Thoracic aorta (tissue), 2 donors: ENCODE measurements around the gene EXOC6. TPM values are rescaled to one million over a fixed set of nuclear protein-coding genes. Genes with fewer than 3 reads are reported as not detected.

Experiments
- ATAC-seq: fragments of 150-250 bp; one replicate; pipeline ENCODE4 v1.8.0; 2017; ENCODE audit warnings: low read depth; ENCODE audit not compliant: insufficient number of reproducible peaks, low FRiP score
- DNase-seq: peaks from one replicate; pipeline ENCODE4 v3.0.0-alpha.2; 2020; ENCODE audit warnings: low spot score
- H3K27ac ChIP-seq, 2 donors: fragments of 200-600 bp; sonication (generic); 1 replicate in 1 of 2; 2 replicates in 1 of 2; pipeline ENCODE4 v1.5.1; 2016; ENCODE audit warnings: mild to moderate bottlenecking in 2 of 2, moderate library complexity in 2 of 2
- H3K27me3 ChIP-seq: fragments of 200-600 bp; sonication (generic); replicated peaks from 2 replicates; pipeline ENCODE4 v1.6.0; 2016; ENCODE audit warnings: mild to moderate bottlenecking; ENCODE audit not compliant: insufficient read depth
- H3K36me3 ChIP-seq: fragments of 200-600 bp; sonication (generic); one replicate; pipeline ENCODE4 v1.5.1; 2016
- H3K4me1 ChIP-seq, 2 donors: fragments of 200-600 bp; sonication (generic); 1 replicate in 1 of 2; 2 replicates in 1 of 2; pipeline versions ENCODE4 v1.5.1 to v1.6.0; 2016; ENCODE audit warnings: low read depth in 2 of 2, mild to moderate bottlenecking in 1 of 2; ENCODE audit not compliant: control insufficient read depth in 1 of 2
- H3K4me3 ChIP-seq: fragments of 200-600 bp; sonication (generic); 2 replicates; pipeline ENCODE4 v1.5.1; 2016; ENCODE audit warnings: mild to moderate bottlenecking
- H3K9me3 ChIP-seq: fragments of 200-600 bp; sonication (generic); 2 replicates; pipeline ENCODE4 v1.5.1; 2016
- total RNA-seq, 2 donors: library from RNA; depleted of rRNA; stranded (reverse); fragments of >200 nt; gene quantifications; one replicate each; pipeline versions ENCODE4 v1.1.0 to v1.2.3, GENCODE V29; 2016
- TF ChIP-seq, protein P1 (sequence below): fragments of 200-600 bp; sonication (generic); IDR thresholded peaks from one replicate; pipeline ENCODE4 v1.5.1; 2019; ENCODE audit warnings: antibody characterized with exemption

EXOC6 gene
- total RNA-seq, 2 donors from 2014 or later: 13.3 to 16.8 TPM

DNA sequence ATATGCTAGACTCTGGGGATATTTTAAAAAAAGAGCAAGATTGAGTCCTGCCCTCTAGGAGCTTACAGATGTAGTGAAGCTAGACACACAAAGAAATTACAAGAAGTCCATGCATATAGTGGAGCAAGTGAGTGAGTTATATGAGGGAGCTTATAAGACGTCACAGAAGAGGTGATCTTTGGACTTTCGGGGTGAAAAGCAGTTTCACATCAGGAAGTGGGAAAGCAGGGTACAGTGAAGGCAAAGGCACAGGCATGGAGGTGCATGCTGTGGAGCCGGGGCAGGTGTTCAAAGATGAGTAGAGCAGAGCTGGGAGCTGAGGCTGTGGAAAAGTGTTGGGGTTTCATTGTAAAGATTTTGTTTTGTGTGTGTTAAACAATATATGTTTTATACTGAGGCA is 38.5 kb upstream of the EXOC6 start:
- H3K36me3 ChIP-seq: no peaks in the 10 kb centered on the region
- H3K27ac ChIP-seq: no peak overlapping the region
- H3K27me3 ChIP-seq: no peaks in the 10 kb centered on the region
- H3K9me3 ChIP-seq: no peaks in the 10 kb centered on the region
- ATAC-seq (no peak), DNase-seq (no peak)
- H3K4me1 ChIP-seq: no peaks in the 10 kb centered on the region
- H3K4me3 ChIP-seq: no peak overlapping the region
- TF ChIP-seq, protein P1, sequence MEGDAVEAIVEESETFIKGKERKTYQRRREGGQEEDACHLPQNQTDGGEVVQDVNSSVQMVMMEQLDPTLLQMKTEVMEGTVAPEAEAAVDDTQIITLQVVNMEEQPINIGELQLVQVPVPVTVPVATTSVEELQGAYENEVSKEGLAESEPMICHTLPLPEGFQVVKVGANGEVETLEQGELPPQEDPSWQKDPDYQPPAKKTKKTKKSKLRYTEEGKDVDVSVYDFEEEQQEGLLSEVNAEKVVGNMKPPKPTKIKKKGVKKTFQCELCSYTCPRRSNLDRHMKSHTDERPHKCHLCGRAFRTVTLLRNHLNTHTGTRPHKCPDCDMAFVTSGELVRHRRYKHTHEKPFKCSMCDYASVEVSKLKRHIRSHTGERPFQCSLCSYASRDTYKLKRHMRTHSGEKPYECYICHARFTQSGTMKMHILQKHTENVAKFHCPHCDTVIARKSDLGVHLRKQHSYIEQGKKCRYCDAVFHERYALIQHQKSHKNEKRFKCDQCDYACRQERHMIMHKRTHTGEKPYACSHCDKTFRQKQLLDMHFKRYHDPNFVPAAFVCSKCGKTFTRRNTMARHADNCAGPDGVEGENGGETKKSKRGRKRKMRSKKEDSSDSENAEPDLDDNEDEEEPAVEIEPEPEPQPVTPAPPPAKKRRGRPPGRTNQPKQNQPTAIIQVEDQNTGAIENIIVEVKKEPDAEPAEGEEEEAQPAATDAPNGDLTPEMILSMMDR: no peak

DNA sequence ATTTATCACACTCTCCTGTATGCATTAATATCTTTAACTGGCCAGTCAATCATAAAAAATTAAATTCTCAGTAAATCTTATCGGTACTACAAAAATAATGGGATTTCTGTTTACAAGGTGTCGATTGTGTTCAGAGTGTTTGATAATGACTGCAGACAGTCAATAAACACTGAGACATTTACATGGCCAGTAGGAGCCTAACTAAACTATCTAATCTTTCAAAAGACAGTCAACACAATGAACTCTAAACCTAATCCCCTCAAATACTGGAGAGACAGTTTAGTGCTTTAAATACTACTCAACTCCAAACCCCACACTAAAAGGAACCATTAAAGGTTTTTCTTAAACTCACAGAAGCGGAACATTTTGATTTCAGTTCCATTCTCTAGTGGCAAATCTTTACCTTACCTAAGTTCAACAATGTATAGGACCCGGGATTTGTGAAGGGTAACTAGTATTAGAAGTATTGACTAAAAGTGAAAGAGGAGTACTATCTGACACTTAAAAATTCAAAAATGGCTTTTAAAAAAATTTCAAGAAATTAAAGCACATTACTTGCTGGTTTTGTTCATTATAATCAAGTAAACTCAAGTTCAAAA is 37.3 kb upstream of the EXOC6 start:
- TF ChIP-seq, protein P1: no peak
- Histone ChIP-seq H3K27ac (no peak overlapping the region), H3K4me3 (no peak overlapping the region), H3K4me1 (no peaks in the 10 kb centered on the region), H3K9me3 (no peaks in the 10 kb centered on the region), H3K36me3 (no peaks in the 10 kb centered on the region), H3K27me3 (no peaks in the 10 kb centered on the region)
- DNase-seq: no peak
- no peak for ATAC-seq

DNA sequence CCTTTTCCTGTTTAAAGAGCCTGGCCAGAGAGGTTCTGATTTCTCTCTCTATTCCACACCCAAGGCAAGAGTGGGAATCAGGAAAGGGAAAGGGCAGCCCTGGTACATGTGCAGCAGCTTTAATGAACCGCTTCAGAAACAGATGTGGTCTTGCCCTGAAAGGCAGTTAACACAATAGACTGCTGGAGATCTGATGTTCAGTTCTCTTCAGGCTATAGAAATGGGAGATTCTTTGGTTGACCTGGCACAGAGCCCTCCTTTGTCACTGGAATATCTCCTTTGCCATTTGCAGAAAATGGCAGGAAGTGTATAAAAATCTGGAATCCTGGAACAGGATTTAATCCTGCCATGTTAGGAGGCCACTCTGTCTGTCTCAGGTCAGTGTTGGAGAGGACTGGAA is 36.3 kb upstream of the EXOC6 start:
- H3K9me3 ChIP-seq: no peaks in the 10 kb centered on the region
- no peaks in the 10 kb centered on the region for H3K4me1 ChIP-seq
- H3K36me3 ChIP-seq: no peaks in the 10 kb centered on the region
- ATAC-seq: no peak
- H3K27ac ChIP-seq: no peak overlapping the region
- no peak overlapping the region for H3K4me3 ChIP-seq
- TF ChIP-seq, protein P1: no peak
- no peak for DNase-seq
- H3K27me3 ChIP-seq: no peaks in the 10 kb centered on the region

DNA sequence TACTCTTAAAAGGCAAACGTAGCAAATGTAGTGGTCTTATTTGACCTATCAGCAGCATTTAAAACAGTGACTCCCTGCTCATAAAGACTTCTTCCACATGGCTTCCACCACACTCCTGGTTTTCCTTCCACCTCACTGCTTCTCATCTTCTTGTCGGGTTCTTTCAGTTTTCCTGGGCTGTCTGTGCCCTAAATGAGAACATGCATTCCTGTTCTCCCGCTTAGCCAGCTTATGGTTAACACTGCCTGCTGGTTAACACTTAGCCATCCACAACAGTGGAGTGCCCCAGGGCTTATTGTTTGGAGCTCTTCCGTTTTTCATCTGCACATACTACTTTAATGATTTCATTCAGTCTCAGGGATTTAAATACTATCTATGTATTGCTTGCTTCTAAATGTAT is 34.3 kb upstream of the EXOC6 start:
- TF ChIP-seq, protein P1: no peak
- Histone ChIP-seq H3K9me3 (no peaks in the 10 kb centered on the region), H3K27me3 (no peaks in the 10 kb centered on the region), H3K27ac (no peak overlapping the region), H3K4me3 (no peak overlapping the region), H3K4me1 (no peaks in the 10 kb centered on the region), H3K36me3 (no peaks in the 10 kb centered on the region)
- no peak for DNase-seq
- ATAC-seq: no peak

DNA sequence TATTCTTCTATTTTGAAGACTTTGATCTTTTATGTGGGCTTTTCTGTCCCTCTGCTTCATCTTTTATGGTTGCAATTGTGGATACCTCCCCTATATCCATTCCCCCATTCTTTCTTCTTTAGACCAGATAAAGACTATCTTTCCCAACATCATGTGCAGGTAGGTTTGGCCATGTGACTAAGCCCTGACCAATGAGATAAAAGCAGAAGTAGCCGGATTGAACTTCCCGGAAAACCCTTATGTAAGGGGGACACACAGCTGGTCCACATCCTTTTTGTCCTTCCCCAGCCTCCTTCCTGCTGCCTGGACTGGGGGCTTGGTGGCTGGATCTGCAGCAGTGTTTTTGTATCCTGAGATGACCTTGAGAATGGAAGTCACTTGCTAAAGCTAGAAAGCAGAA is 33.5 kb upstream of the EXOC6 start:
- Histone ChIP-seq H3K4me3 (no peak overlapping the region), H3K27me3 (no peaks in the 10 kb centered on the region), H3K4me1 (no peaks in the 10 kb centered on the region), H3K9me3 (no peaks in the 10 kb centered on the region), H3K36me3 (no peaks in the 10 kb centered on the region), H3K27ac (no peak overlapping the region)
- DNase-seq: no peak
- ATAC-seq: no peak
- TF ChIP-seq, protein P1: no peak
